ENCODE data around the gene RAD51D.
"Not testable (repeated sequence)": the region's sequence is repeated elsewhere in the genome, so short reads cannot be mapped to it uniquely, and the experiment has no call there.

The RAD51D gene

DNA sequence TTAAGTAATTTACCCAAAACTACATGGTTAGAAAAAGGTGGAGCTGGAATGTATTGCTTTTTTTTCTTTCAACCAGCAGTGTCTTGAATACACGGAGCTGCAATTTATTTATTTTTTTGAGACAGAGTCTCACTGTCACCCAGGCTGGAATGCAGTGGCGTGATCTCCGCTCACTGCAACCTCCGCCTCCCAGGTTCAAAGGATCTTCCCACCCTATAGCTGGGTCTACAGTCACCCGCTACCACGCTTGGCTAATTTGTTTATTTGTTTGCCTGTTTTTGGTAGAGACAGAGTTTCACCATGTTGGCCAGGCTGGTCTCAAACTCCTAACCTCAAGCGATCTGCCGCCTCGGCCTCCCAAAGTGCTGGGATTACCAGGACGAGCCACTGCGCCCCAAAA, 29.0 kb downstream of the RAD51D start:
- not testable (repeated sequence) for DNase-seq (ENCODE audit: low spot score)

DNA sequence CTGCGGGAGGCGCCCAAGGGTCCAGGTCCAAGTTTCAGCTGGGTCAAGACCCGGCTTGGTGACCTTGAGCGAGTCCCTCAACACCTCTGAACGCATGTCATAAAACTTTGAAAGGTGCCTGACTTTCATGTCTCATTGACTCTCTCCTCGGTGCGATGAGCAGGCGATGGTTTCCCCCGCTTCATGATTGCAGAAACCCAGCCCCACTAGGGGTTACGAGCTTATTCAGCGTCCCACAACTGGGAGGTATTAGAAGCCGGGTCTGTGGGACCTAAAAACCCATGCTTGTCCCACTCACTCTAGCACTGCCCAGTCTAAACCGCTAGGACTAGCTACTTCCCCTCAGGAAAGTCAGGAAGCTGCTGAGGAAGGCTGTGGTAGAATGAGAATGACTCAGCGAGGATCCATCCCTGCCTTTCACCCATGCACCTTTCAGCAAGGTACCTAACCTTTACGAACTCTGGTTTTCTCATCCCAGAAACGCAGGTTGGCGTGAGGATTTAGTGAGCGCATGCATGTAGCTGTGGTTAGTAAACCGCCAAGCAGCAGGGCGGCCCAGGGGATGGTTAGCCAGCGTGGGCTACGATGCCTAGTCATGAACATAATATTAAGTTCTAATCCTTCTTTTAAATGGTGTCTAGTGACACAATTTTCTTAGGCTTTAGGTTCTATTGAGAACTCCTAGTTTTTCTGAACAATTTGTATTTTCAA, 29.9 kb downstream of the RAD51D start:
- peak; percentile 91 for DNase-seq (ENCODE audit: low spot score)

DNA sequence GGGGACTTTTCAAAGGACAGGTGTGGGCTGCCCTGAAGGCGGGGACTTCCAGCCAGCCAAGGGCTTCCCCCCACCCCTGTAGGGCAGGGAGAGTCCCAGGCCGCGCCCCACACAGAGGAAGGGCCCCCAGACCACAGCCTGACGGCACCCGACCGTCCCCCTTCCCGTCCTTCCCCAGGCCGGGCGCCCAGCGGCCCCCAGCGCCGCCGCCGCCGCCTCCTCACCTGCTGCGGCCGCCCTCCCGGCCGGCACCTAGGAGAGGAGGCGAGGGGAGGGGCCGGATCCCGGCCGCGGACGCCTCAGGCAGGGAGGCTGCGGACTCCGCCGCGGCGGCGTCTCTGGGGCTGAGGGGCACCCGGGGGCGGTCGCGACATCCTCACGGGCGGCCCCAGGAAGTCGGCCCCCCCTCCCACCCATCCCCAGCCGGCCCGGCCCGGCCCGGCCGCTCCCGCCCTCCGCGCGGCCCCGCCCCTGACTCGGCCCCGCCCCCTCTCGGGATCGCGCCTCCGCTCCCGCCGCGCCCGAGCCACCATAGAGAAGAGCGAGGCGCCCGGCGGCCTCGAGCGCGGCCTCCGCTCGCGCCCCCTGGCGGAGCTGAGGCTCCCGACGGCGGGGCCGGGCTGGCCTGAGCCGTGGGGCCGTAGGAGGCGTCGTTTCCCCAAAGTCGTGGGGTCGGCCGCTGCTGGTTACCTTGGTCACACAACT, 30.6 kb downstream of the RAD51D start:
- peak; percentile 82 for DNase-seq (ENCODE audit: low spot score)

DNA sequence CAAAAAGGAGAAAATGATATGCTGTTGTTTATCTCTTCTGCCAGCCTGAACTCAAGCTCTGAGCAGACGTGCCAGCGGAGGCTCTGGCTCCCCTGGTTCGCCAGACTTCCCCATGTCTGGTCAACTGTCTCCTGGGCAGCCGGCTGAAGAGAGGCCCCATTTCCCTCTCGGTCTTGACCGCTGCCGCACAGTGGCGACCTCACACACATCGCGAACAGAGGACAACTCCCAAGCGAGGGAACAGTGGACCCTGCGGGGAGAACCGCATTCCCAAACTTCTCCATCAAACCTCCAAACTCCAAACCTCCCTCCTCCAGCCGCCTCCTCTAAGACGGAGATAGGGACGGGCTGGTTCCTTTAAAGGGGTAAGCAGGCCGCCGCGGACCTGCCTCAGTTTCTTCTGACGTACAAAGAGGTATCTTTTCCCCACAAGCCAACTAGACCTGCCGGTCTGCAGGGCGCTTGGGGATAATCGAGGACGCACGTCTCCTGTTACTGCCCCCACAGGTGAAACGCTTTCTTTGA, 31.2 kb downstream of the RAD51D start:
- DNase-seq (ENCODE audit: low spot score) = peak; percentile 78

DNA sequence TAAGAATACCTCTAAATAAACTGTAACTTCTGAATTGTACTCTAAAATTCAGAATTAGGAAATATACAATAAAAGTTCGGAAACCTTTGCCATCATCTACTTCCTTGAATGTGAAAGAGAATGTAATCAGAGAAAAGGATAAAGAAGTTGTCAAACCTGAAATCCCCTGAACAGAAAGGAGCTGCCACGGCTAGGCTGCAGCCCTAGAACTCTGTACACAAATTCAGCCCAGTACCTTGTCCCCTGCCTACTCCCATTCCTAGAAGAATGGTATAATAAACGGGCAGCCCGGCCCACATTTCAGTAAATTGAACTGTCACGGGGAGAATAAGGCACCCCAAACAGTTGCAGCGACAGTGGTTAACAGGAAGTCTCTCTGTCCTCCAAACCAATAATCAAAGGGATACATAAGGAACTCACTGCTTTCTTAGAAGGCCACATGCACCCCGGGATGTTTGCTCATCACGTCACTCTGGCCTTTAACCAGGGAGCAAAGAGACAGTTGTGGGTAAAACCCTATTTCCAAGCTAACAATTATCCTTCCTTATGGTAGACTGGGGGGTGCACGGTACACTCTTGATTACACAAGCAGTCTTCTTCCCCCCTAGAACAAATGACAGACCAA, 31.8 kb downstream of the RAD51D start:
- peak; percentile 36 for DNase-seq (ENCODE audit: low spot score)

DNA sequence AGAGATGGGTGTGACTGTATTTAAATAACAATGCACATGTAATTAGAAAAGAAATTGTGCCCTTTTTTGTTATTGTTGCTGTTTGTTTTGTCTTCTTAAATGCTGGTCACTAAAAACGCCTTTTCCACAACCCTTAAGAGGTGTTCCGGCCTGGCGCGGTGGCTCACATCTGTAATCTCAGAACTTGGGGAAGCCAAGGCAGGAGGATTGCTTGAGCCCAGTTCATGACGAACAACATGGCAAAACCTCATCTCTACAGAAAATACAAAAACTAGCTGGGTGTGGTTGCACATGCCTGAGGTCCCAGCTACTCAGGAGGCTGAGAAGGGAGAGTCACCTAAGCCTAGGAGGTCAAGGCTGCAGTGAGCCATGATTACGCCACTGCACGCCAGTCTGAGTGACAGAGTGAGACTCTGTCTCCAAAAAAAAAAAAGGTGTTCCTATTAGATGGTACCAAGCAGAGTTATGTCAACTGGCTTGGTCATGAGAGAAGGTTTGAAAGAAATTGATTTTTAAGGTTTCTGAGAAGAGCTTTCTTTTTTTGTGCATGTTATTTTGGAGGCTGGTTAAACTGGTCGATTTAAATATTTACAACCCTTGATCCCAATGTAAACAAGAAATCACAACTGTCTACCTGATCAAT, 32.6 kb downstream of the RAD51D start:
- DNase-seq (ENCODE audit: low spot score) = no peak

DNA sequence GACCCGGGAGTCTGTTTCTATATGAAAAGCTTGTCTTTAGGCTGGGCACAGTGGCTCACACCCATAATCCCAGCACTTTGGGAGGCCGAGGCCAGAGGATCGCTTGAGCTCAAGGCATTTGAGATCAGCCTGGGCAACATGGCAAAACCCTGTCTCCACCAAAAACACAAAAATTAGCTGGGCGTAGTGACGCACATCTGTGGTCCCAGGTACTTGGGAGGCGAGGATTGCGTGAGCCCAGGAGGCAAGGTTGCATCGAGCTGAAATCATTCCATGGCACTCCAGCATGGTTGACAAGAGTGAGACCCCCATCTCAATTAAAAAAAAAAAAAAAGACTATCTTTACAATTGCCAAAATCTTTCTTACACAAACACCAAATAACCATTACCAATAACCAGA, 33.5 kb downstream of the RAD51D start:
- DNase-seq (ENCODE audit: low spot score) = no peak

DNA sequence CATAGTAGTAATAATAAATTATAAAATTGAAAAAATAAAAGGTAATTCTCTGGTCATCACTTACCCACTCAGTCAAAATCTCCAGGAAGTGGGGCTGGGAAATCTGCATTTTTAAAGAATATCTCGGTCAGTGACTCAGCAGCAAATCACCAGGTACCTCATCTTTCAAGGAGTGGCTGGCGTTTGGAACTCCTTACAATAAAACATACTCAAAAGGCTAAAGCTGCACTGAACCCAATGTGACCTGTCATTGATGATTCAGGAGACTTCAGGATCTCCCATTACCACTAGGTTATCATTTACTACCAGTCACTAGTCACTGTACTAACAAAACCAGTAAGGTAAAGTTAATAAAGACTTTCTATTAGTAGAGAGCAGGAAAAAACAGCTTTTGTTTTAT, 34.7 kb downstream of the RAD51D start:
- DNase-seq (ENCODE audit: low spot score) = peak; percentile 23

DNA sequence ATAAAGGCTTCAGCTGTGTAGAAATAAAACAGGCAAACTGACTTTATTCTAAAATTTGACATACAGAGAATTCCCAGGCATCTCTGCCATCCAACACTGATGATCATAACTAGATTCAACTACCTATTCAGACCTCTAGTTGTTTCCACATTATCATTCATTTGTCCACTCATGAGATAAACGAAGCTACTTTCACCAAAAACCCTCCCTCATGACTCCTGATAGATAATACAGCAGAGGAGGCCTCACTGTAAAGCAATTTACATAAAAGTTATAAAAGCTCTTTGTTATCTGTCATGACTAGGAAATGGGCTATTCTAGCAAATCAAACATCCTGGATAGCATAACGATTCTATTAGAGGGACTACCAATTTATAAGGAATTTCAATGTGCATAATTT, 36.6 kb downstream of the RAD51D start:
- DNase-seq (ENCODE audit: low spot score) = no peak

DNA sequence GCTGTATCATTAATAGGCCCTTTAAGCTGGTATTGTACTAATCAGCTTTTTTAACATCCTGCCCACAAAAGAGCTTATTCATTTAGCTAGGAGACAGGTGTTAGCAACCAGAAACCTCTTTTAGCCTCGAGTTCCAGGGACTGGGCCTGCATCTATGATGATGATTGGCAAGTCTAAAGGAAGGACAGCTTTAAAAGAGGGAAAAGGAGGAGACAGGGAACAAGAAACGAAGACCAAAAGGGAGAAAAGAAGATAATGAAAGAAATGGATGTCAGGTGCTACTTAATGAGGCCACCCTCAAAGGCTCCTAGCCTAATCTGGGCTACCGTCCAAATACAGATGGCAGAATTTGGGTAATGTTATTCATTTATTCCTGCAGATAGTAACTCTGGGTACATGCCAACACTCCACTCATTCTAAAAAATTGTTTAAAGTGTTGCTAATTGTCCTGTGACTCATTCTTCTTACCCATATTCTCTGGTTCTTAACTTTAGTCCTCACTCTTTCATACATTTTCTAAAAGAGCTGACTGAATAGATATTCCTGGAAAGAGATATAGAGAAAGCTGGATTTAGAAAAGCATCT, 37.5 kb downstream of the RAD51D start:
- no peak for DNase-seq (ENCODE audit: low spot score)

DNA sequence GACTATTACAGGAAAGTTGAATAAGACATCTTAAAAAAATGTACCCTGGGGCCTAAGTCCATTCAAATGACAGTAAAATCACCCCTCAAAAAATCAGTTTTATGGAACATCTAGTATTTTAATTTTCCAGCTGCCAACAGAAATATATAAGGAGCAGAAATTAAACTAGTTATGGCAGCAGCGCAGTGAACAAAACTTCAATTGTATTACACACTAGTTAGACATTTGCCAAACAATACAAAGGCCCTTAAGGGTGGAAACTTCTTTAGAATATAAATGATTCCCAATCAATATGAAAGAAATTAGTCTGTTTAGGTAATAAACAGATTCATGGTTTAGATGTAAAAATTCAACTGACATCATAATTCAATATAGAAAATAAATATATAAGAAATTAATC, 38.0 kb downstream of the RAD51D start:
- DNase-seq (ENCODE audit: low spot score) = no peak

DNA sequence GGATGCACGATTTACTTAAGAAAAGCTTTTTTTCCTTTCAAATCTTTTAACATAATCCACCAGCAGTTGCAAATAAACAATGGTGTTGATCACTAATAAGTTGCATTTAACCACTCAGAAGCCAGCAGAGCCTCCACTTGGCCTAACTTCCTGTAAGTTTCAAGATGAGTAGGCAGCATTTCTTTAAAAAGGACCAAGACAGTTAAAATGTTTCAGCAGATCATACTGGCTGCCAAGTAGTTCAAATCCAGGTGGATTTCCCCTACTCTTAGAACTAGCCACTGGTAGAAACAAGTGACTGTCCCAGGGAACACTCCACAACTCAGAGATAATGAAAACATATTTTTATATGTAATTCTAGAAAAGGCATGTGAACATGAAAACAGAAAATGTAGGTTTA, 39.1 kb downstream of the RAD51D start:
- no peak for DNase-seq (ENCODE audit: low spot score)

DNA sequence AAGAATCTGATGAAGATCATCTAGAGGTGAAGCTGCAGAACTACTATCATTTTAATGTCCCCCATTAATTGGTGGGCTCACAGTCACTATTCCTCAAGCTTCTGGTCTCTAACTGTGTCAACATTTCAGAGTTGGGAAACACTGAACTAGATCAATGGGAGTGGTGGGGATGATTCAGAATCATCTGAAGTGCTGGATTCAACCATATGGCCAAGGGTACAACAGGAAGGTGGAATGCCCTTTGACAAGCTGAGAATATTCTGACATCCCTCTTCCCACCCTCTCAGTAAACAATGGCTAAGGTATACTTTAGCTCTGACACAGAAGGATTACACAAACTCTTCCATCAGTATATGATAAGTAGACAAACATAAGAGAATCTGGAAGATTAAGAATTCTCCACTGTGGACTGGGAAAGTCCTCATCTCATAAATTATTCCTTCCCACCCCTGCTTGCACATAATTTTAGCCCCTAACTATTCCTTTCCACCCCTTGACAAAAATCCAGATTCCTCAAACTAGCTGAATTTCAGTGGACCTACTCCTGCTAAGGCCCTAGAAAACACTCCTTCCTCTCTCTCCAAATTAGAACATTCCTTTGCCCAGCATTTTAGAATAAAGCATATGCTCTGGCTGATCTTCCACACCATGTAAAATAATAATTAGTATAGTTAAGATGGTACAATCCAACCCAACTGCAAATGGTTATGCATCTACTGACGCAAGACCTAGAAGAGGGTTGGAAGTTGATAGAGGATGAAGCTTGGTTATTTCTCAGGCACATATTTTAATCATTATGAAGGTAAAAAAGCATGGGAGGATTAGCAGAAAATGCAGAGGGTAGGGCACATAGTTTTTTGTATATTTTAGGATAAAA, 39.9 kb downstream of the RAD51D start:
- no peak for DNase-seq (ENCODE audit: low spot score)

DNA sequence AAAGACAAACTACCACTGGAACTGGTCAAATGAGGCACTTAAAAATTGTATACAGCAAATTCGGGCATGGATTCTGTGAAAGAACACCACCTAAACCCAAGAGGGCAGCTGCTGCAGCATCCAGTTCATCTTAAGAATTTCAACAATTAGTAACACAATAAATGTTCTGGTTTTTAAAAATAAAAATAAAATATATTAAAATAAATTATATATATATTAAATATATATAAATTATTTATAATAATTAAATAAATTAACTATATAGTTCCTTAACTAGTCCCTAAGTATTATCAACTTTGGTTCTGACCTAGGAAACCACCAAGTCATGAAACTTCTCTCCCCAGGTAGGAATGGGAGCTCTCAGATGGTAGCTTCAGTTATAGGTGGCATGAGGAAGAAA, 42.8 kb downstream of the RAD51D start:
- DNase-seq (ENCODE audit: low spot score) = no peak

DNA sequence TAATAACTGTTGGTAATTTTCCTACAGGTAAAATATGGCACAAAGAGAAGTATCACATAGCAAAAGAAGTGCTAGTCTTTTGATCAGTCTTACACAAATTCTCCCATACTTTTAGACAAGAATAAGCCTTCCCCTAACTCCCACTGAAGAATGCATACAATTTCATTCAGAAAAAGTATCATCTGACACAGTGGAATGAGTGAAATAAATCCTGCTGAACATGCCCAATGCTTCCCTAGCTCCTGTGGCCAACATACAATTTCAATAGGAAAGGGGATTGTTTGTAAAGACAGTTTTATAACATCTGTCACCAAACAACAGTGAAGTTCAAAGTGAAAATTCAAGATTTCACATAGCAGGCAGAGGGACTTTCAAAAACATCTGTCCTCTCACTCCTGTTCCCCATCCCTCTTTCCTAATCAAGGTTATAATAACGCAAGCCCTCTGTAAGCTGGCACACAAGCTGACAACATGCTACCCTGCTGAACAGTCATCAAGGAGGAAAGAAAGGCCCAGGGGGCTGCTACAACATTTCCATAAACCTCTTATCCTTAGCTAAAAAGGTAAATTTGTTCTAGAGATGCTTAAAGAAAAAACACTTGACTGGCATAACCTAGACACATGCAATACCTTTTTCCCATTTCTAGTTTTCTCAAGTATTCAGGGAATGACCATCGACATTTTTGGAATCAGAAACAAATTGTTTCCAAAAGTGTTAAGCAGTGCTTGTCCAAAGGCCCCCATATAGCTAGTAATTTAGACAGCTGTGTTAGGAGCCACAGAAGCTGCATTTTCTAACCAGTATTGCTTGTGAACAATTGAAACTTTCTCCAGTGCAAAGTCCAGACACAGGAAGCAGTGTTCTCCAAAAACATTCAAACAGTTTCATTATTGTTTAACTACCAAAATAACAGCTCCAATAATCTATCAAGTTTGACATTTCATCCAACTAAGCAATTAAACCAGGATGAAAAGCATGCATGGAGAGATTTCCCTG, 44.7 kb downstream of the RAD51D start:
- no peak for DNase-seq (ENCODE audit: low spot score)

DNA sequence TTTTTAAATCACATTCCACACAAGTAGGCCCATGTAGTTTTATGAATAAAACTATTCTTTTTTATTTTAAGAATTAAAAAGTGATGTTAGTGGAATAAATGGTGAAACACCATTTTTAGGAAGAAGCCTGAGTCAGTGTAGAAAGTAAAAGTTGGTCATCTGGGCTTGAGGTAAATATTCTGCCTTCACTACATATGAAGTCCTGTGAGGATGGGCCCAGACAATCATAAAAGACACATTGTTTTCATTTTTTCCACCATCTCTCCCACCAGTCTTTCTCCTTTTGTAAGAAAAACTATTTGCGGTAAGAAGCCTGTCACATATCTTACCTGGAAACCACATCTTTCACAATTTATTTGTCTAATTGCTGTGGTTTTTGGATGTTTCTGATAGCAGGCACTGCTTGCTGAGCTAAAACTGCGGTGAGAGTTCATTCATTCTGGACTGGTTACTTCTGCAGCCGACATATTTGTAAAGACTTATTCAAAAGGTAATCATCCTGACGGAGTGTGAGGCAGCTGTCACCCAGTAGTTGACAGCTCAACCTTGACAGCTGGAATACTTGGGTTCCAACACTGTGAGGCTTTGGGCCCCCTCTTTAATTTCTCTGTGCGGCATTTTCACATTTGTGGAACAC, 45.6 kb downstream of the RAD51D start:
- DNase-seq (ENCODE audit: low spot score) = peak; percentile 38

DNA sequence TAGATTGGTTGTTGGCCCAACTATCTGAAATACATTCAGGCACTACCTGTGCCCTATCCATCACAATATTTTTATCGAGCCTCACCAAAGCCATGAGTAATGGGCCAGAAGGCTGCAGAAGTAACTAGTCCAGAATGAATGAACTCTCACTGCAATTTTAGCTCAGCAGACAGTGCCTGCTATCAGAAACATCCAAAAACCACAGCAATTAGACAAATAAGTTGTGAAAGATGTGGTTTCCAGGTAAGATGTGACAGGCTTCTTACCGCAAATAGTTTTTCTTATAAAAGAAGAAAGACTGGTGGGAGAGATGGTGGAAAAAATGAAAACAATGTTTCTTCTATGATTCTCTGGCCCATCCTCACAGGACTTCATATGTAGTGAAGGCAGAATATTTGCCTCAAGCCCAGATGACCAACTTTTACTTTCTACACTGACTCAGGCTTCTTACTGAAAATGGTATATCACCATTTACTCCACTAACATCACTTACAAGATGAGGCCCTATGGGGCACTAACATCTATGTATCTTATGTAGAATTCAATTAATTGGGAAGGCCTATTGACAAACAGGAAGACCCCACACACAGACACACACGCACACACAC, 46.4 kb downstream of the RAD51D start:
- DNase-seq (ENCODE audit: low spot score) = no peak

DNA sequence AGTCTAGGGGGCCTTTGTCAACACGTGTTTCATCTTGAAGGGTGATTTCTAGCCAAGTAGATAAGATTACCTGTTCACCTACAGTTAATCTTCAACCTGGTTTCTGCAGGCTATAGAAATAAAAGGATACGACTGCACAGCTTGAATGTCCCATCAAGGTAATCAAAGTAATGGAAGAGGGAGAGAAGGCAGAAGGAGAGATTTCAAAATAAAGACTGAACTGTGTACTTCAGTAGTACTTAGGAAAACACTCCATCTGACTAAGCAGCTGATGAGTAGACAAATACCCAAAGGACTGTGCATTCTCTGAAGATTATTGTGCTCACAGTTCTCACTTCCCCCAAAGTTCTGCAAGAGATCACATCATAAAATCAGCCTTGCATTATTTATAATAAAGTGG, 50.3 kb downstream of the RAD51D start:
- DNase-seq (ENCODE audit: low spot score) = no peak

DNA sequence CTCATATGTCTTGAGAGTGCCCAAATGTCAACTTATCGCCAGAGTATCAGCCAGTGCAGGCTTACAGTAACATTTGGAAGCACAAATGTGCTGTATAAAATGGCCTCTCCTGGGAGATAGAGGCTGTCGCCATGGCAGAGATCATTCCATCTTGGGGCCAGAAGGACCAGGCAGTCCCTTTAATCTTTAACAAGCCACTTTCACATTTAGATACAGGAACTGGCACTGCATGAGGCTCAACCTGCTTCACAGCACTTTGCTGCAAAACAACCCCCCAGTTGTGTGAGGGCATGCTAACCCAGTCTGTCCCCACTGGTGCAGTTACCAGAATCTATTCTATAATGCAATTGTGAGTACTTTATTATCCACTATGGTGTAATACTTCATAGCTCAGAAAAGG, 51.4 kb downstream of the RAD51D start:
- DNase-seq (ENCODE audit: low spot score) = no peak
